NOMO-1 treated with dmso at 0.1 percent for 144 hours (cell line): Measurements from ENCODE around the gene DHX16.
A peak's percentile ranks its signal among the peaks of the same experiment; 100 is the strongest.

Source experiments
- DNase-seq: peaks from one replicate; lab custom pipeline; 2025; ENCODE audit not compliant: unreplicated experiment; lab: John Stamatoyannopoulos, UW

DHX16 gene

DNA sequence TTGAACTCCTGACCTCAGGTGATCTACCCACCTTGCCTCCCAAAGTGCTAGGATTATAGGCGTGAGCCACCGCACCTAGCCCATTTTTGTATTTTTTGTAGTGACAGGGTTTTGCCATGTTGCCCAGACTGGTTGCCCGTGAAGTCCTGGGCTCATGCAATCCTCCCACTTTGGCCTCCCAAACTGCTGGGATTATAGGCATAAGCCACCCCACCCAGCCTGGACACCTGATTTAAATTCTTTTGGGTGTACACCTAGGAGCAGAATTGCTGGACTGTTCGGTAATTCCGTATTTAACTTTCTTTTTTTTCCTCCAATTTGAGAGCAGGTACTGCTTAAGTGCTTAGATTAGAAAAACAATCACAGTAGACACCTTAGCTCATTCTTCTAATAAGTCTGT, 23.6 kb upstream of the DHX16 start:
- DNase-seq, result no peak

- DNase-seq, result no peak
These were observed 18.5 kb upstream of the DHX16 start for GRCh38 chr6:30691208-30691847.

DNA sequence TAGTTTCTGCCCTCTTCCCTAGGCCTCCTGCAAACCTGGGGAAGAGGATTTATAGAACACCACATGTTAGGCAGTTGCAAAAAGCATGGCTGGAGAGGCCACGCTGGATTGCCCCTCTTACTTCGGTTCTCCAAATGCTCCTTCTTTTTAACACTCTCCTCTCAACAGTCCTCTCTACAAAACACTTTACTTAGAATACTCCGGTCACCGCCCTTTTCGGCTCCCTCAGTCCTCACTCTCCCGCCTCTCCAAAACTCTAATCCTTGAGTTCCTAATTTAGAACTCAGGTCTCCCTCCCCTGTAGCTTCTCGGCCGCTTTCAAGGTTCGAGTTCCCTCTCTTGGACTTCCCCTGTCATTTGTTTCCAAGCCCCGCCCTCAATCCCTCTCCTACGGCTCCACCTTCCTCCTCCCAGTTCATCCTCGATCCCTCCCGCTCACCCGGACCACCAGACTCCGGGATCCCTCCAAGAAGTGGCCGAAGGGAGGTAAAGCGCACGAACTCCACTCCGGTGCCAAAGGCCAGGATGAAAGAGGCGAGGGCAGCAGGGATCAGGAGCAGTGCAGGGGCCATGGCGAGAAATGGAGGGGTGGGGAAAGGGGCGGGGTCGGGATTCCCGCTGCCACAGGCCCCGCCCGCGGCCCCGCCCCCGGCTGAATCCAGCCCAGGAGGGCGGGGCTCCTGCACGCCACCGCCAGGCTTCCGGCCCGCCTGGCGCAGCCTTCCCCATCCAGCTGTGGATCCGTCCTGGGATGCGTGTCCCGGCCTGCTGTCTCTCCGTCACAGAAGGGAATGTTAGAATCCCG, 17.8 kb upstream of the DHX16 start, which contains the start of gene NRM:
TSS of gene NRM (minus strand) at position 582 of the 805 bp plus-strand sequence. CDS start at position 572, 10 bp downstream.
- peak; percentile 80 for DNase-seq

GRCh38 chr6:30689985-30690384, 17.2 kb upstream of the DHX16 start:
- DNase-seq, result no peak

- DNase-seq, result no peak
These were observed 16.4 kb upstream of the DHX16 start for GRCh38 chr6:30689022-30689865.

DNA sequence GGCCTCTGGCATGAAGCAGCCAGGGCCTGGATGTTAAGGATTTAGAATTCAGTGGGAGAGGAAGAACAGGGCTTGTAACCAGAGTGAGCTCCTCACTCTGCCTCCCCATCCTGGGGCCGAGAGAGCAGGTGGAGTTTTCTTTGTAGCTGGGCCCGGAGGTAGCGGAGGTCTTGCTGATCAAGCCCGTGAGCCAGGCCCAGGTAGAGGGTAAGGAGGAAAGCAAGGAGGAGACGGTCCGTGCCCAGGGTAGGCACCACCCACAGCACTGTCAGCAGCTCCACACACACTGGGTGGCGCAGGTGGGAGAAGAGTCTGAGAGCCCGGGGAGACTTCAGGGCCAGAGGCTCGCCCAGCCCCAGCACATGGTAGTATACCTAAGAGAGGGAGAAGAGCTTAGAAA, 15.8 kb upstream of the DHX16 start:
- DNase-seq, result no peak

DNA sequence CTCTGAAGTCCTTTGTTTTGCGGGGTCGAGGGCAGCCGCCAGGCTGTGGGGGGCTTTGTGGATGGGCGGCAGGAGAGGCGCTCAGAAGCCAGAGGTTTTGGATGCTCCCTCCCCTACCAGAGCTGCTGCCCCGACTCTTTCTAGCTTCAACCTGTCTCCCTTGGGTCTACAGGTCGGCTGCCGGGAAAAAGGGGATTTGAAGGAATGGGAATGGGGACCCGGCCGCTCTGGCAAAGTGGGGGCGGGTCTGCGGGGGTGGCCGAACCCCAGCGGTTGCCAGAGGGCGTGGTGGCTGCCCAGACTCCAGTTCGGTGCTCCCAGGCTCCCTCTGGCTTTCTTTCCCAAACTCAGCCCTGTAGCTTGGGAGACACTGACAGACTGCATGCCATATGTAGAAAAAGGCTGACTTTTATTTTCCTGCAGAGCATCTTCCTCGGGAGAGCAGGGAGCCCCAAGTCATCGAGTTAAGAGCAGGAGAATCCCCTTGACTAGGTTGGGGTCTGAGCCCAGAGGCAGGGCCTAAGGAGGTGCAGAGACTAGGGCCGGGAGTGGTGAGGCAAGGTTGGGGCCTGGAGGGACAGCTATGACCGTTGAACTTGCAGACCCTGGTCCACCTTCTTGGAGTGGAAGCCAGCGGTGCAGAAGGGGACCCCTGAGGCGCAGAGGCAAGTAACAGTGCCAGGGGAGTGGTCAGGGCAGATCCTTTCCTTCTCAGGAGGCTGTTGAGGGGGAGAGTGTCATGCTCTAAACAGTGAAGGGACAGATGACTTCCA, 15.0 kb upstream of the DHX16 start:
- no peak for DNase-seq

- DNase-seq, result peak; percentile 80
These were observed 14.3 kb upstream of the DHX16 start for GRCh38 chr6:30686908-30687658.

- DNase-seq, result peak; percentile 25
These were observed 13.5 kb upstream of the DHX16 start, which contains the start of gene PPP1R18 for GRCh38 chr6:30686009-30686907. Gene PPP1R18, minus strand, starts transcription at chr6:30686645. Its CDS starts 627 bp downstream, at chr6:30686018.

- DNase-seq, result peak; percentile 13
These were observed 12.6 kb upstream of the DHX16 start for GRCh38 chr6:30685157-30686008.

DNA sequence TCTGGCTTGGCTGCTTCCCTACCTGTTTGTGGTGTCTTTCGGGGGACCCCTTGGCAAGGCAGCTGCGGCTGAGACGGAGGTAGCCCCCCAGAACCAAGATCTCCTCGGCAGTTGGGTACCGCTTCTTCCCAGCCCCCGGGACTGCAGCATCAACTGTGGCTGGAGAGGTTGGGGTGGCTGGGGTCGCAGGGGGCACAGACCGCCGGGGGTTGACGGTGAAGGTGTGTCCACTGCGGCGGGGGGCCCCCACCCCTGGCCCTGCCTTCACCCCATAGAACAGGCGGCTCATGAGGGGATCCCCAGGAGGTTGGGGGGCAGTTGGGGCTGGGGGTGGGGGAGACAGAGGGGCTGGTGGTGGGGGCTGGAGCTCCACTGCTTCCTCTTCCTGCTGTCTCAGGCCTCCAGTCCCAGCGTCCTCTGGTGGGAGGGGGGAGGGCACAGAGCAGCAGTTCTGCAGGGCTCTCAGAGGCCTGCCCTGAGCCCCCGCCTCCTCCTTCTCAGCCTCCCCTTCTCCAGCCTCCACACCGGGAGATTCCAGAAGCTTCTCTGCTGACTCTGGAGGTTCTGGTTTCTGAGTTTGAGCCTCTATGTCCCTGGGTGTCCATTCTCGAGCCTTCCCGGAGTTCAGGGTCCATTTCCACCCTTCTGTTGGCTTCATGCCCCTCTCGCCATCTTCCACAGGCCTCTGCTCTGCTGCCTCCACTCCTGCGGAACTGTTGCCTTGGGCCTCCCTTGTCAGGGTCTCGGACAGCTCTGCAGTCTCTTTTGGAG, 11.8 kb upstream of the DHX16 start:
- peak; percentile 59 for DNase-seq

DNA sequence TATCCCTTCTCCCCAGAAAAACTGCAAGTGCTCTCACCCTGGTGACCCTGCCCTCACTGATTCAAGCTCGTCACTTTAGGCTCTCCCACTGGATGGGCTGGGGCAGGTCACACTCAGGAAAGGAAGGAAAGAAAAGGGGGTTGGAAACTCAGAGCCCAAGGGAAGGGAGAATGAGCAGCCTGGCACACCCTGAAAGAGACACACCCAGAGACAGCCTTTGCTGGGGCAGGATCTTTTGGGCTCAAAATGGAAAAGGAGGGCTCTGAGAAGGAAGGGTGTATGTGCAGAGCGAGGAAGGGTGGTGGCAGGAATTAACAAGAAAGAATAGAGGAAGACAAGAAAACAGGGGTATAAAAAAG, 11.2 kb upstream of the DHX16 start:
- no peak for DNase-seq

- no peak for DNase-seq
These were observed 10.6 kb upstream of the DHX16 start for GRCh38 chr6:30683183-30683979.

DNA sequence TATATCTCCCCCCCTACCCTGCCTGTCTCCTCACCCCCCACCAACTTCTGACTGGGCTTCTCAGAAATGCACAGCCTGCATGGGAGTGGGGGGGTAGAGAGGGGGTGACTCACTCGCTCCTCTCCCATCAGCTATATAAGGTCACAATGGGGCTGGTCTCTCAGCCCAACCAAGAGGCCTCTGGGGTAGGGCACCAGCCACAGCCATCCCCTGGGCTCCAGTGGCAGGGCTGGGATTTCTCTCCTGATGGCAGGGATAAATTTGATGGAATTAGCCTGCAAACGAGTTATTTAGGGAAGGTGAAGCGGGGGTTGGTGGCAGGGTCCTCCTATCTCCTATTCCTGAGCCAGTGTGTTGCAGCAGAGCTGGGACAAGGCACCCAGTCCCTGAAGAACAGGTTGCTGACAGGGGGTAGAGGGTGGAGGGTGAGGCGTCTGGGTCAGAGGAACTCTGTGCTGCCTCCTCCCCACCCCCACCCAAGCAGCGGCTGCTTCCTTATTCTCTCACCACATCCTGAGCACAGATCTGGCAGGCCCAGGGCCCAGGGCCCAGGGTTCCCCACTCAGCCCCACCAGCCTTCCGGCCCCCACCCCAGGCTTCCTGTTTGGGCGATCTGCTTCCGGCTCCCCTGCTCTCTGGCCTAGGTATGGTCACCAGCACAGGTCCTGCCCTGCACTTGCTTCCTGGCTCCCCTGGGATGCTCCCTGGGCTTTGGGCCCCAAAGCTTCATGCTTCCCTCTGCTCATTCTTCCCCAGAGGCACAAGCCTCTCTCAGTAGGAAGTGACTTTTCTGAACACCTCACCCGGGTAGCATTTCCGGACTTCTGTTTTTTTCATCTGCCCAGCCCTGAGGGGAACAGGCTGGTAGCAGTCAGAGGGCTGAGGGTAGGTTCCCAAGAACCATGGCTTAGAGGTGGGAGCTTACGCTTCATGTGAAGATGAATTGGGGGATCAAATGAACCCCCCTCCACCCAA, 9.6 kb upstream of the DHX16 start:
- peak; percentile 97 for DNase-seq

DNA sequence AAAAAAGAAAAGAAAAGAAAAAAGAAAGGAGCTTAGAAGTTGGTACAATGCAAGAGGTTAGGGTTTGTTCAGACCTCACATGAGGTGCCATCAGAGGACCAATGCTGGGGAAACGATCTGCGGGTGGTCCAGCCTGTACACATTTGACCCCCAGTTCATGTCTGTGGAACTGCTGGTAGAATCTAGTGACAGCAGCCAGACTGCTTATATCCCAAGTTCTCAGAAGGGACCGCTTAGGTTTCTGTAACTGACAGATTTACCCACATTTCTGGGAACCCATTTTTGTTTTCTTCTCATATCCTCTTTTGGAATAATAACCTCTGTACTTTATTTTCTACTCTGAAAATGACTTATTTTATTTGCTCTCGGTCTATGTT, 8.9 kb upstream of the DHX16 start:
- DNase-seq, result no peak
